Measurements from ENCODE around the gene TLR10. TPM values are rescaled to one million over a fixed set of nuclear protein-coding genes. Genes with fewer than 3 reads are reported as not detected.

The TLR10 gene
- total RNA-seq, 1 experiment from 2014 or later: not detected

DNA sequence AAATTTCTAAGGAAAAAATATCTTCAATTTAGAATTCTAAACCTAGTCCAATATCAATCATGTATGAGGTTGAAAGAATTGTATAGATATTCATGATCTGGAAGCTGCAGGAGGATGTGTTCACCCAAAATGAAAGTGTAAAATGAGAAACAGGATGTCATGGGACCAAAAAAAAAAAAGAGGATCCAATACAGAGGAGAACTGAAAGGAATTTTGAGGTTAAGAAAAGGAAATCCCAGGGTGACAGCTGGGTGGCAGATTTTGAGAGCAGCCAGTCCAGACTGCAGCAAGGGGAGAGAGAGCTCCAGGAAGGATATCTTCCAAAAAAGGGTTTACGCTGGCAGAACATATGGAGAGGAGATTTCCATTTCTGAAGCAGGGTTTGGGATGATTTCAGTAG lies 38.9 kb downstream of the TLR10 start:
- DNase-seq (ENCODE audit: low spot score): peak; percentile 30
- in situ Hi-C loops (cut with HindIII; ENCODE audit: low sequenced_read_pairs): no loop called here

DNA sequence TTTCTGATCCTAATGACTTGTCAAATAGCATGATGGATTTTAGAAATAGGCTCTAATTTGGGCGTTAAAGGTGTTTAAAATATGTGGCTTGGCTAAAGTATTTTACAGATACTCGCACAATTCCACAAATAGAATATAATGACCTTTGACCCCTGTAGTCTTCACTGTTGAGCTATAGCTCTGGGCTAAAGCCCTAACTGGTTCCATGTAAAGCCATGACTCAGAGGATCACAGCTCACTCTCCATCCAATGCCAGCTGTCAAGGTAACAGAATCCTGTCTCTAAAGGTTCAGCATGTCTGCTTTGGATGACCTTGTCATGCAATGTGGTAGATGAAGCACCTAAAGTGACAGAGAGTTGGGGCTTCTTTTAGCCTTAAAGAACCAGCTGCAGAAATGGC lies 42.5 kb downstream of the TLR10 start:
- in situ Hi-C loops (cut with HindIII; ENCODE audit: low sequenced_read_pairs): no loop called here
- DNase-seq (ENCODE audit: low spot score): no peak

- DNase-seq (ENCODE audit: low spot score): no peak
- in situ Hi-C loops (cut with HindIII; ENCODE audit: low sequenced_read_pairs): no loop called here
Measured at GRCh38 chr4:38738940-38739803, 43.6 kb downstream of the TLR10 start.

DNA sequence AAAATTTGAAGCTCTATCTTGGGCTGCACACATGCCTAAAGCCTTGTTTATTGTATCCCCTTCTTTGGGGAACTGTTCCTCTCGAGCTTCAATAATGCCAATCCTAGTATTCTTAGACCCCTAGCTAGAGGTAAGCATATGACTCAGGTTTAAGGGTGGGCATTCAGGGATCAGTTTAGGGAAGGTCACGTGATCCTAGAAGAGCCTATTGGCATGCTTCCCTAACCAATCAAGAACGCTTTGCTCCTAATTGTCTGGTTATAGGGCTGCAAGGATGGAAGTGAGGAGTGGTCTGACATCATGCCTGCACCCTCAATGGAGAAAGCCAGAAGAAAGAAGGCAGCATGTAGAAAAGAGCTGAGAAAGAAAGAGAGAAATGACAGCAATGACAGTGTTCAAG lies 46.9 kb downstream of the TLR10 start:
- in situ Hi-C loops (cut with HindIII; ENCODE audit: low sequenced_read_pairs): no loop called here

GRCh38 chr4:38734911-38735310 lies 47.9 kb downstream of the TLR10 start:
- no peak for DNase-seq (ENCODE audit: low spot score)
- in situ Hi-C loops (cut with HindIII; ENCODE audit: low sequenced_read_pairs): no loop called here

More for the DNA sequence above, 46.9 kb downstream of the TLR10 start:
- no peak for DNase-seq (ENCODE audit: low spot score)

DNA sequence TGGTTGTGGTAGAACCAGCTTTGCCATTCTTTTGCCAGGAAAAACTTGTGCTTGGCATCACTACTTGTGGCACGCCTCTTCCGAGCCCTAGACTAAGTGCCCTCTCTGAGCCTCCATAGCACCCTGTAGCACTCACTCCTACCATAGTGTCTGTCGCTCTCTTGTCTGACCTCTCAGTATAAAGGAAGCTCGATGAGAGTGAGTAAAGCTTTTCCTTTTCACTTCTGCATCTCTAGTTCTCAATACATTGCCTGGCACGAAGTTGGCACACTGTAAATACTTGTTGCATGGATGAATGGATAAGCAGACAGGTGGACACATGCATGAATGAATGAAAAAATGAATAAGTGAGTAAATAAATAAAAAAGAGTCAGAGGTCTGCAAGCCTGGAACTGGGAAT lies 48.3 kb downstream of the TLR10 start:
- in situ Hi-C loops (cut with HindIII; ENCODE audit: low sequenced_read_pairs): no loop called here
- DNase-seq (ENCODE audit: low spot score): no peak

- in situ Hi-C loops (cut with HindIII; ENCODE audit: low sequenced_read_pairs): no loop called here
Measured at GRCh38 chr4:38733663-38734062, 49.1 kb downstream of the TLR10 start.

DNA sequence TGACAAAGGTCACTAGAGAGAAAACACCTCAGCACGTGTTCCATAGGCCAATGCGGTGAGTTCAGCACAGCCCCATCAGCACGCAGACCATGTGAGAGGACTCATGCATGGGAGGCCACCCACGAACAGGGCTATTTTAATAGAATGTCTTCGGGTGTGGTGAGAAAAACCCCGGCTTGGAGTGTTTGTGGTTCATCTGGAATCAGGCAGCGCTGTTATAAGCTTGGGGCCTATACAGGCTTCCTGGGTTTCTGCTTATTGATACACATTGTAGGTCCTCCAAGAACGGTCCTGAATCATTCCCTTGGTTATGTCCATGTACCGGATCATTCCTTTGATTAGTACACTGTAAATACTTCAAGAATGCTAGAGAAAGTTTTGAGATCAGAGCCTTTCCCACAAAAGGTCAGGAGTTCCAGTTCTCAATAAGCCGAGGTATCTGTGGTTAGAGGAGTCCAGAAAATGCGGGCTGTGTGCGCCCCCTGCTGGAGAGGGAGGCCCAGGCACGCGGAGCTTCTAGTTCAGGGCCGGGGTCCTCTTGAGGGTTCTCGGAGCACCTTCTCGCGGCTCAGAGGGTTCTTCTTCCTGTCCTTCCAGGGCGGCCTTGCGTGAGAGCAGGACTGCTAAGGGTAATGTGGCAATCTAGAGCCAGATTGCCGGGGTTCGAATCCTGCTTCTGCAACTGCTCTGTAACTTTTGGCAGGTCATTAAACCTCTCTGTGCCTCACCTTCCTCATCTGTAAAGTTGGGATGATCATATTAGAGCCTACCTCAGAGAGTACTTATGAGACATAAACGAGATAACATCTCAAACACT lies 51.8 kb downstream of the TLR10 start:
- in situ Hi-C loops (cut with HindIII; ENCODE audit: low sequenced_read_pairs): no loop called here
- DNase-seq (ENCODE audit: low spot score): peak; percentile 47

More at GRCh38 chr4:38733663-38734062, 49.1 kb downstream of the TLR10 start:
- DNase-seq (ENCODE audit: low spot score): no peak

DNA sequence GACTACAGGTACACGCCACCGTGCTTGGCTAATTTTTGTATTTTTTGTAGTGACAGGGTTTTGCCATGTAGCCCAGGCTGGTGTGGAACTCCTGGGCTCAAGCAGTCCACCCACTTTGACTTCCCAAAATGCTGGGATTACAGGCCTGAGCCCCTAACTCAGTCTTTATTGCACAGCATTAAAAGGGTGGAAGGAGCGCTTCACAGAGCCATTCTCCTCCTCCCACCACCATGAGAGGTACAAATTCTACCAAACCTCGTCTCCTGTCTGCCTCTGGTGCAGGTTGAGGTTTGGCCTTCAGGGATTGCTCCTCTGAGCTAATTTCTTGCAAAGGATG lies 52.3 kb downstream of the TLR10 start:
- in situ Hi-C loops (cut with HindIII; ENCODE audit: low sequenced_read_pairs): no loop called here
- no peak for DNase-seq (ENCODE audit: low spot score)

GRCh38 chr4:38728631-38729141 lies 54.1 kb downstream of the TLR10 start:
- no peak for DNase-seq (ENCODE audit: low spot score)
- in situ Hi-C loops (cut with HindIII; ENCODE audit: low sequenced_read_pairs): no loop called here

DNA sequence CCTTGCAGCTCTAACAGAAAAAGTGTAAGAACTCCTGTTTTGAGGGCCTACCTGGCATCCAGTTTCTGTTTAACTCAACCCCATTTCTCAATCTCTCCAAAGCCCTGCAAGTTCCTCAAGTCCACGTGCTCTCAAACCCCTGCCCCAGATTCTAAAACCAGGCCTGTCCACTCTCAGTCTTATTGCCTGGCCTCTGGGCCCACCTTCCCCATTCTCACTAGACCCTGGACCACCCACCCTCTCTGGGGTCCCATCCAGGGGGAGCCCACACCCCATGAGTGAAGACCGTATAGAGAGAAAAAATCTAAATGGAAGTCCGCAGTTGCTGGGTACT lies 58.3 kb downstream of the TLR10 start:
- DNase-seq (ENCODE audit: low spot score): no peak
- in situ Hi-C loops (cut with HindIII; ENCODE audit: low sequenced_read_pairs): no loop called here

- in situ Hi-C loops (cut with HindIII; ENCODE audit: low sequenced_read_pairs): no loop called here
- no peak for DNase-seq (ENCODE audit: low spot score)
Measured at GRCh38 chr4:38723726-38724474, 58.9 kb downstream of the TLR10 start.

DNA sequence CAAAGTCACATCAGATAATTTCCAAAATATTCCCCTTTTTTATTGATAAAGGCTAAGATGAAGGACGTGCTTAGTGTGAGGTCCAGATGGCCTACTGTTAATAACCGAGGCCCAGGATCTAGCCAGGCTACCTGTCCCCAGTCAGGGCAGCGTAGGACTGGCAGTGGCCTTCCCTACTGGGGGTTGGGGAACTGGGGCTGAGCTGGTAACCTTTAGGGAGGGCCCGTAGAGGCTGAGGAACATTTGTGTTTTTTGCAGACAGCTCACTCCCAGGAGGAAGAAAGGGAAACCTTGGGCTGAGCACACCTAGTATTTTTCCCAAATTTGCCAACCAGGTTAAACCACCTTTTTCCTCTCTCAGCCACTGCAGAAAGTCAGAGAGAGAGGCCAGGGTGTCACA lies 59.7 kb downstream of the TLR10 start:
- in situ Hi-C loops (cut with HindIII; ENCODE audit: low sequenced_read_pairs): no loop called here
- no peak for DNase-seq (ENCODE audit: low spot score)

Other genes starting within 250 kb of the TLR10 start
- 3.0 and 5.1 TPM in 2 replicates for gene KLF3, start 118.8 kb downstream of the TLR10 start, total RNA-seq (2014; rRNA removed; shearing (Covaris generic))
- gene TLR1, start 21.8 kb upstream of the TLR10 start, total RNA-seq (2014; rRNA removed; shearing (Covaris generic)): not detected in 2 replicates
- 0.03 TPM in 1 of 2 replicates, not detected in the other for gene TLR6, start 73.8 kb upstream of the TLR10 start, total RNA-seq (2014; rRNA removed; shearing (Covaris generic))
- 8.7 and 9.2 TPM in 2 replicates for gene FAM114A1, start 84.8 kb upstream of the TLR10 start, total RNA-seq (2014; rRNA removed; shearing (Covaris generic))
- gene TMEM156, start 249.4 kb upstream of the TLR10 start, total RNA-seq (2014; rRNA removed; shearing (Covaris generic)): 0.07 TPM in 1 of 2 replicates, not detected in the other